SK-N-SH (cell line): ENCODE data around the gene OR51B2. TPM values are rescaled to one million over a fixed set of nuclear protein-coding genes. Genes with fewer than 3 reads are reported as not detected.

Source experiments
- CTCF ChIA-PET: fragments of 300-600, 350-600 bp; formaldehyde crosslinking; extraction: SDS; loops from one replicate; lab custom pipeline; 2021; lab: Yijun Ruan, JAX
- POLR2A ChIA-PET: fragments of 350-600 bp; sonication (Branson Sonifier 250); formaldehyde crosslinking; extraction: SDS; loops from one replicate; lab custom pipeline; 2020; ENCODE audit warnings: antibody characterized with exemption, inconsistent platforms; lab: Yijun Ruan, JAX
- DNase-seq: peaks from one replicate; pipeline ENCODE4 v3.0.0; 2012
- H2AFZ ChIP-seq: fragments of 200-600 bp; sonication (generic); 2 replicates; pipeline ENCODE4 v1.8.1; 2016; ENCODE audit warnings: antibody characterized with exemption, mild to moderate bottlenecking, low read depth
- H3F3A ChIP-seq: fragments of 200-600 bp; sonication (generic); replicated peaks from 2 replicates; pipeline ENCODE3; 2016; ENCODE audit warnings: antibody characterized with exemption, mild to moderate bottlenecking; ENCODE audit not compliant: insufficient read depth
- H3K27ac ChIP-seq, 2 experiments: fragments of 200-500 bp in 1 of 2; fragments of 200-600 bp in 1 of 2; sonication (Bioruptor generic) in 1 of 2; sonication (generic), shearing (Covaris generic) in 1 of 2; 2 replicates each; pipeline versions ENCODE4 v1.5.1 to v1.6.1; 2014 to 2016; ENCODE audit warnings: low read depth in 2 of 2, inconsistent platforms in 1 of 2, low read length in 1 of 2, mild to moderate bottlenecking in 1 of 2, mixed read lengths in 1 of 2
- H3K27me3 ChIP-seq: fragments of 200-600 bp; sonication (generic), shearing (Covaris generic); 2 replicates; pipeline ENCODE4 v1.6.1; 2016; ENCODE audit warnings: mixed run types; ENCODE audit not compliant: insufficient read depth
- H3K36me3 ChIP-seq, 2 experiments: fragments of 200-500 bp in 1 of 2; fragments of 200-600 bp in 1 of 2; sonication (Bioruptor generic) in 1 of 2; sonication (generic) in 1 of 2; replicated peaks in 1 of 2; 2 replicates each; pipeline versions ENCODE3 to v1.5.1; 2014 to 2016; ENCODE audit warnings: low read length in 1 of 2, mild to moderate bottlenecking in 1 of 2; ENCODE audit not compliant: insufficient read depth in 2 of 2, control insufficient read depth in 1 of 2
- H3K4me1 ChIP-seq, 2 experiments: fragments of 200-500 bp in 1 of 2; fragments of 200-600 bp in 1 of 2; sonication (Bioruptor generic) in 1 of 2; sonication (generic), shearing (Covaris generic) in 1 of 2; 2 replicates each; pipeline versions ENCODE4 v1.5.1 to v1.6.1; 2014 to 2016; ENCODE audit warnings: low read depth in 1 of 2, low read length in 1 of 2, mixed run types in 1 of 2; ENCODE audit not compliant: insufficient read depth in 2 of 2, control insufficient read depth in 1 of 2
- H3K4me2 ChIP-seq: fragments of 200-600 bp; sonication (generic), shearing (Covaris generic); 2 replicates; pipeline ENCODE4 v1.6.1; 2017; ENCODE audit warnings: mixed run types
- H3K4me3 ChIP-seq, 2 experiments: fragments of 200-500 bp in 1 of 2; fragments of 200-600 bp in 1 of 2; sonication (Bioruptor generic) in 1 of 2; sonication (generic), shearing (Covaris generic) in 1 of 2; 2 replicates each; pipeline versions ENCODE4 v1.5.1 to v1.8.1; 2014 to 2016; ENCODE audit warnings: low read depth in 2 of 2, inconsistent platforms in 1 of 2, low read length in 1 of 2, mild to moderate bottlenecking in 1 of 2, mixed read lengths in 1 of 2, moderate library complexity in 1 of 2
- H3K79me2 ChIP-seq: fragments of 200-600 bp; sonication (generic); 2 replicates; pipeline ENCODE4 v1.8.1; 2017; ENCODE audit warnings: mild to moderate bottlenecking; ENCODE audit not compliant: insufficient read depth
- H3K9ac ChIP-seq: fragments of 200-600 bp; sonication (generic); 2 replicates; pipeline ENCODE4 v1.6.1; 2017; ENCODE audit warnings: mixed run types
- H3K9me2 ChIP-seq: fragments of 200-600 bp; sonication (generic); 2 replicates; pipeline ENCODE4 v1.6.1; 2017; ENCODE audit warnings: mixed run types
- H3K9me3 ChIP-seq: fragments of 200-600 bp; sonication (generic); 2 replicates; pipeline ENCODE4 v1.6.1; 2017; ENCODE audit warnings: mixed run types, mild to moderate bottlenecking, moderate library complexity
- H4K20me1 ChIP-seq: fragments of 200-600 bp; sonication (generic); 2 replicates; pipeline ENCODE4 v1.6.1; 2017; ENCODE audit warnings: mild to moderate bottlenecking, mixed run types; ENCODE audit not compliant: insufficient read depth
- ELF1 ChIP-seq: IDR thresholded peaks from 2 replicates; pipeline ENCODE4 v1.4.0; 2012
- EZH2phosphoT487 ChIP-seq: fragments of 200-600 bp; sonication (generic); IDR thresholded peaks from 2 replicates; pipeline ENCODE4 v1.6.1; 2017; ENCODE audit warnings: low read depth, mixed run types, mild to moderate bottlenecking, antibody characterized with exemption, moderate library complexity, borderline replicate concordance
- FOSL2 ChIP-seq: IDR thresholded peaks from 2 replicates; pipeline ENCODE4 v1.4.0; 2012; ENCODE audit warnings: low read depth, mild to moderate bottlenecking, moderate library complexity, borderline replicate concordance
- FOXM1 ChIP-seq: IDR thresholded peaks from 2 replicates; pipeline ENCODE4 v1.4.0; 2012; ENCODE audit warnings: low read depth, mild to moderate bottlenecking
- GATA2 ChIP-seq: sonication (generic); formaldehyde crosslinking; IDR thresholded peaks from 2 replicates; pipeline ENCODE4 v1.5.0; 2020; ENCODE audit warnings: mild to moderate bottlenecking, missing genetic modification reagents
- NRF1 ChIP-seq: IDR thresholded peaks from 2 replicates; pipeline ENCODE4 v1.6.1; 2012; ENCODE audit warnings: low read depth, mild to moderate bottlenecking, low read length
- POLR2AphosphoS5 ChIP-seq: IDR thresholded peaks from 2 replicates; pipeline ENCODE4 v1.6.1; 2012; ENCODE audit warnings: low read depth, low read length
- RAD21 ChIP-seq: IDR thresholded peaks from 2 replicates; pipeline ENCODE4 v1.6.1; 2012; ENCODE audit warnings: mild to moderate bottlenecking, low read length
- SIN3A ChIP-seq: IDR thresholded peaks from 2 replicates; pipeline ENCODE4 v1.6.1; 2012; ENCODE audit warnings: low read depth, mild to moderate bottlenecking, low read length, moderate library complexity, borderline replicate concordance
- SMC3 ChIP-seq: IDR thresholded peaks from 2 replicates; pipeline ENCODE4 v1.6.1; 2012; ENCODE audit warnings: low read depth, low read length, improper control_type of control experiment
- TAF1 ChIP-seq: IDR thresholded peaks from 2 replicates; pipeline ENCODE4 v1.6.1; 2012; ENCODE audit warnings: low read depth, mild to moderate bottlenecking, low read length, moderate library complexity, borderline replicate concordance
- TEAD4 ChIP-seq: IDR thresholded peaks from 2 replicates; pipeline ENCODE4 v1.4.0; 2012; ENCODE audit warnings: mild to moderate bottlenecking, borderline replicate concordance; ENCODE audit not compliant: insufficient read depth
- YY1 ChIP-seq: IDR thresholded peaks from 2 replicates; pipeline ENCODE4 v1.4.0; 2012; ENCODE audit warnings: low read depth, mild to moderate bottlenecking
- WGBS: methylation state at CpG from one replicate; pipeline ENCODE4 v1.1.6; 2017; ENCODE audit warnings: low lambda C conversion rate; 5-methylcytosine and 5-hydroxymethylcytosine counted together
- polyA plus RNA-seq, 3 experiments: library from polyadenylated mRNA; depleted of rRNA; stranded (reverse); fragments of >200 nt; gene quantifications; 2 replicates each; pipeline ENCODE4 v1.2.3, GENCODE V29; 2012
- TF ChIP-seq, protein P1 (sequence below): fragments of 150-350 bp; IDR thresholded peaks from 2 replicates; pipeline ENCODE4 v1.6.1; 2017; ENCODE audit warnings: antibody characterized with exemption, low read length, low read depth, borderline replicate concordance
- TF ChIP-seq, protein P2 (sequence below): IDR thresholded peaks from 2 replicates; pipeline ENCODE4; 2012
- TF ChIP-seq, protein P3 (sequence below): IDR thresholded peaks from 2 replicates; pipeline ENCODE4 v1.4.0; 2012; ENCODE audit warnings: low read depth, borderline replicate concordance
- TF ChIP-seq, protein P4 (sequence below): IDR thresholded peaks from 2 replicates; pipeline ENCODE4 v1.4.0; 2012; ENCODE audit warnings: low read depth

OR51B2 gene
- polyA plus RNA-seq, 1 of the 3 experiments (the other 2 are of a cell fraction): not detected

DNA sequence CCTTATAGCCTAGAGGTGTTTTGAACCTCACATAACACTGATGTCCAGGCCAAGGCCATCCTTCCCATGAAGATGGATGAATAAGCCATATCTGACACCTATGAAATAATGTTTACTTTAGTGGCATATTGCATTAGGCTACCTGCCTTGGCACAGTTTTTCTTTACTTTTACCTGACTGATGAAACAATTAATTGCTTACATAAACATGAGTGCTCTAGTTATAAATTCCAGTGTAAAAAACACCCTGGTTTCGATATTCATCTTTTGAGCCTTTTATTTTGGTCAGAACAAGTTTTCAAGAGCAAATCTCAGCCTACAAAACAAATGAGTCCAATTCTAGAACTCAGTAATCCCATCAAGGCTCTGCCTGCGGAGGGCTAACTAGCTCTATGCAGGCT, 47.4 kb downstream of the OR51B2 start:
- no peaks in the 10 kb centered on the region for H3K9me2 ChIP-seq
- DNase-seq: no peak
- no peaks in the 10 kb centered on the region for H3K9me3 ChIP-seq
- TF ChIP-seq SIN3A: no peak
- TF ChIP-seq GATA2 (CRISPR knock-in tag): no peak
- no peaks in the 10 kb centered on the region for H3K79me2 ChIP-seq
- H3F3A ChIP-seq: no peaks in the 10 kb centered on the region
- H3K4me1 ChIP-seq: no peaks in the 10 kb centered on the region
- ChIA-PET POLR2A (no interaction called here), CTCF (no interaction called here)
- no peak overlapping the region for H3K9ac ChIP-seq
- H3K27ac ChIP-seq: no peak overlapping the region
- no peak overlapping the region for H2AFZ ChIP-seq
- H3K27me3 ChIP-seq: no peaks in the 10 kb centered on the region; the same call in 1 of the 2 replicates
- no peaks in the 10 kb centered on the region for H3K36me3 ChIP-seq
- WGBS: 21% methylated on average over 2 of the region's 2 CpGs
- H4K20me1 ChIP-seq: no peaks in the 10 kb centered on the region
- H3K4me3 ChIP-seq: no peak overlapping the region
- no peak overlapping the region for H3K4me2 ChIP-seq

DNA sequence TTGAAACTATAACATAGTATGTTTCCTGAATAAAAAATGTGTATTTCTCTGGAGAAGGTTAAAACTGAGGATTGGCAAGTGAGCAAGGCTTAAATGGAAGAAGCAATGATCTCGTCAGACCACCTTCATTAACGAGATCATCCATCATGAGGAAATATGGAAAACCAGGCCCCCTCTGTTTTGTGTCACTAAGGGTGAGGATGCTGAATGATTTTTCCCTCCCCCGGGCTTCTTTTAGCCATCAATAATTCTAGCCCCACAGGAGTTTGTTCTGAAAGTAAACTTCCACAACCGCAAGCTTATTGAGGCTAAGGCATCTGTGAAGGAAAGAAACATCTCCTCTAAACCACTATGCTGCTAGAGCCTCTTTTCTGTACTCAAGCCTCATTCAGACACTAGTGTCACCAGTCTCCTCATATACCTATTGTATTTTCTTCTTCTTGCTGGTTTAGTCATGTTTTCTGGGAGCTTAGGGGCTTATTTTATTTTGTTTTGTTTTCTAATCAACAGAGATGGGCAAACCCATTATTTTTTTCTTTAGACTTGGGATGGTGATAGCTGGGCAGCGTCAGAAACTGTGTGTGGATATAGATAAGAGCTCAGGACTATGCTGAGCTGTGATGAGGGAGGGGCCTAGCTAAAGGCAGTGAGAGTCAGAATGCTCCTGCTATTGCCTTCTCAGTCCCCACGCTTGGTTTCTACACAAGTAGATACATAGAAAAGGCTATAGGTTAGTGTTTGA, 48.6 kb downstream of the OR51B2 start:
- 22% methylated on average over 6 of the region's 6 CpGs for WGBS
- no peaks in the 10 kb centered on the region for H4K20me1 ChIP-seq
- H3K4me2 ChIP-seq: no peak overlapping the region
- no peaks in the 10 kb centered on the region for H3K4me1 ChIP-seq
- no peaks in the 10 kb centered on the region; the same call in 1 of the 2 replicates for H3K27me3 ChIP-seq
- no peaks in the 10 kb centered on the region for H3F3A ChIP-seq
- H3K9me3 ChIP-seq: no peaks in the 10 kb centered on the region
- H3K79me2 ChIP-seq: no peaks in the 10 kb centered on the region
- no peak overlapping the region for H3K9ac ChIP-seq
- CTCF ChIA-PET: interaction anchor here (0.6 kb wide), 1 partner anchor 16 kb away, joined by 4 read pairs; no protein-coding TSS in a partner anchor
- DNase-seq: no peak
- no peak overlapping the region for H2AFZ ChIP-seq
- no peaks in the 10 kb centered on the region for H3K36me3 ChIP-seq
- TF ChIP-seq FOXM1: no peak
- TF ChIP-seq, all 33 proteins: peak for 0
- POLR2A ChIA-PET: no interaction called here
- H3K9me2 ChIP-seq: no peaks in the 10 kb centered on the region
- no peak overlapping the region for H3K27ac ChIP-seq
- no peak overlapping the region for H3K4me3 ChIP-seq

DNA sequence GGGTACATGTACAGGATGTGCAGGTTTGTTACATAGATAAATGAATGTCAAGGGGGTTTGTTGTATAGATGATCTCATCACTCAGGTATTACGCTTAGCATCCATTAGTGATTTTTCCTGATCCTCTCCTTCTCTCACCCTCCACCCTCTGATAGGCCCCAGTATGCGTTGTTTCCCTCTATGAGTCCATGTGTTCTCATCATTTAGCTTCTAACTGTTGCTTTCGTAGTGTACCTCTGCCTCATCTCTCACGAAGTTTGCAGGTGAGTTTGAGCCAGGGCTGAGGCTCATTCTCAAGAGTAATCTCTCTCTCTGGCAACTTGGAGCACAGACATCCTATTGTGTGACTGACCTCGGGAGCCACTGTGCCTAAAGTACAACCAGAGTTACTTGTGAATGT, 49.7 kb downstream of the OR51B2 start:
- no peaks in the 10 kb centered on the region for H3K9me3 ChIP-seq
- TF ChIP-seq TAF1 (no peak), TEAD4 (no peak), RAD21 (no peak), YY1 (no peak), SMC3 (no peak), EZH2phosphoT487 (no peak), ELF1 (no peak), POLR2AphosphoS5 (no peak), FOXM1 (no peak), FOSL2 (no peak), NRF1 (no peak)
- TF ChIP-seq, protein P1, sequence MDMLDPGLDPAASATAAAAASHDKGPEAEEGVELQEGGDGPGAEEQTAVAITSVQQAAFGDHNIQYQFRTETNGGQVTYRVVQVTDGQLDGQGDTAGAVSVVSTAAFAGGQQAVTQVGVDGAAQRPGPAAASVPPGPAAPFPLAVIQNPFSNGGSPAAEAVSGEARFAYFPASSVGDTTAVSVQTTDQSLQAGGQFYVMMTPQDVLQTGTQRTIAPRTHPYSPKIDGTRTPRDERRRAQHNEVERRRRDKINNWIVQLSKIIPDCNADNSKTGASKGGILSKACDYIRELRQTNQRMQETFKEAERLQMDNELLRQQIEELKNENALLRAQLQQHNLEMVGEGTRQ: no peak
- TF ChIP-seq, protein P2, sequence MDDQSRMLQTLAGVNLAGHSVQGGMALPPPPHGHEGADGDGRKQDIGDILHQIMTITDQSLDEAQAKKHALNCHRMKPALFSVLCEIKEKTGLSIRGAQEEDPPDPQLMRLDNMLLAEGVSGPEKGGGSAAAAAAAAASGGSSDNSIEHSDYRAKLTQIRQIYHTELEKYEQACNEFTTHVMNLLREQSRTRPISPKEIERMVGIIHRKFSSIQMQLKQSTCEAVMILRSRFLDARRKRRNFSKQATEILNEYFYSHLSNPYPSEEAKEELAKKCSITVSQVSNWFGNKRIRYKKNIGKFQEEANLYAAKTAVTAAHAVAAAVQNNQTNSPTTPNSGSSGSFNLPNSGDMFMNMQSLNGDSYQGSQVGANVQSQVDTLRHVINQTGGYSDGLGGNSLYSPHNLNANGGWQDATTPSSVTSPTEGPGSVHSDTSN: no peak
- TF ChIP-seq, protein P3, sequence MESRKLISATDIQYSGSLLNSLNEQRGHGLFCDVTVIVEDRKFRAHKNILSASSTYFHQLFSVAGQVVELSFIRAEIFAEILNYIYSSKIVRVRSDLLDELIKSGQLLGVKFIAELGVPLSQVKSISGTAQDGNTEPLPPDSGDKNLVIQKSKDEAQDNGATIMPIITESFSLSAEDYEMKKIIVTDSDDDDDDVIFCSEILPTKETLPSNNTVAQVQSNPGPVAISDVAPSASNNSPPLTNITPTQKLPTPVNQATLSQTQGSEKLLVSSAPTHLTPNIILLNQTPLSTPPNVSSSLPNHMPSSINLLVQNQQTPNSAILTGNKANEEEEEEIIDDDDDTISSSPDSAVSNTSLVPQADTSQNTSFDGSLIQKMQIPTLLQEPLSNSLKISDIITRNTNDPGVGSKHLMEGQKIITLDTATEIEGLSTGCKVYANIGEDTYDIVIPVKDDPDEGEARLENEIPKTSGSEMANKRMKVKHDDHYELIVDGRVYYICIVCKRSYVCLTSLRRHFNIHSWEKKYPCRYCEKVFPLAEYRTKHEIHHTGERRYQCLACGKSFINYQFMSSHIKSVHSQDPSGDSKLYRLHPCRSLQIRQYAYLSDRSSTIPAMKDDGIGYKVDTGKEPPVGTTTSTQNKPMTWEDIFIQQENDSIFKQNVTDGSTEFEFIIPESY: no peak
- TF ChIP-seq, protein P4, sequence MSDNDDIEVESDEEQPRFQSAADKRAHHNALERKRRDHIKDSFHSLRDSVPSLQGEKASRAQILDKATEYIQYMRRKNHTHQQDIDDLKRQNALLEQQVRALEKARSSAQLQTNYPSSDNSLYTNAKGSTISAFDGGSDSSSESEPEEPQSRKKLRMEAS: no peak
- TF ChIP-seq, all 33 proteins: peak for 0
- H3K9ac ChIP-seq: no peak overlapping the region
- no peak overlapping the region for H3K27ac ChIP-seq
- H3F3A ChIP-seq: no peaks in the 10 kb centered on the region
- CTCF ChIA-PET: no interaction called here
- no peak overlapping the region for H2AFZ ChIP-seq
- 11% methylated on average over 5 of the region's 5 CpGs for WGBS
- no peak for DNase-seq
- H3K27me3 ChIP-seq: peaks cover 9% of the 10 kb centered on the region
- no peaks in the 10 kb centered on the region for H3K79me2 ChIP-seq
- no peaks in the 10 kb centered on the region for H3K4me1 ChIP-seq
- POLR2A ChIA-PET: no interaction called here
- no peaks in the 10 kb centered on the region for H3K36me3 ChIP-seq
- H3K9me2 ChIP-seq: no peaks in the 10 kb centered on the region
- H4K20me1 ChIP-seq: no peaks in the 10 kb centered on the region
- no peak overlapping the region for H3K4me2 ChIP-seq
- no peak overlapping the region for H3K4me3 ChIP-seq
